GM23338 (cell line): Measurements from ENCODE around the gene TCEAL9. TPM values are rescaled to one million over a fixed set of nuclear protein-coding genes. Genes with fewer than 3 reads are reported as not detected.

Source experiments
- ATAC-seq: fragments of 200-7000 bp; cut with Tn5 transposase; 3 replicates; pipeline ENCODE4 v1.9.1; 2020
- DNase-seq: peaks from one replicate; pipeline ENCODE4 v3.0.0-alpha.2; 2015; ENCODE audit warnings: low spot score
- H2AFZ ChIP-seq: fragments of 200-600 bp; sonication (generic); 2 replicates; pipeline ENCODE4 v1.8.0; 2016; ENCODE audit warnings: antibody characterized with exemption, mild to moderate bottlenecking, moderate library complexity
- H3F3A ChIP-seq: fragments of 200-600 bp; sonication (generic); replicated peaks from 2 replicates; pipeline ENCODE4 v1.8.0; 2017; ENCODE audit warnings: antibody characterized with exemption, mixed run types, low read depth
- H3K27ac ChIP-seq: fragments of 200-600 bp; sonication (generic); 2 replicates; pipeline ENCODE4 v1.6.1; 2016; ENCODE audit warnings: low read depth
- H3K27me3 ChIP-seq: fragments of 200-600 bp; sonication (generic); 2 replicates; pipeline ENCODE4 v1.8.0; 2016; ENCODE audit warnings: mild to moderate bottlenecking, mixed run types, moderate library complexity; ENCODE audit not compliant: insufficient read depth
- H3K36me3 ChIP-seq: fragments of 200-600 bp; sonication (generic); 2 replicates; pipeline ENCODE4 v1.8.0; 2016; ENCODE audit warnings: mild to moderate bottlenecking; ENCODE audit not compliant: insufficient read depth
- H3K4me1 ChIP-seq: fragments of 200-600 bp; sonication (generic); 2 replicates; pipeline ENCODE4 v1.8.0; 2016; ENCODE audit warnings: mild to moderate bottlenecking, moderate library complexity; ENCODE audit not compliant: insufficient read depth
- H3K4me2 ChIP-seq: fragments of 200-600 bp; sonication (generic); 2 replicates; pipeline ENCODE4 v1.7.1; 2017; ENCODE audit warnings: mixed run types
- H3K4me3 ChIP-seq: fragments of 200-600 bp; sonication (generic); 2 replicates; pipeline ENCODE4 v1.6.1; 2016; ENCODE audit warnings: mixed run types
- H3K79me2 ChIP-seq: fragments of 200-600 bp; sonication (generic); replicated peaks from 2 replicates; pipeline ENCODE4 v1.8.0; 2017; ENCODE audit warnings: mild to moderate bottlenecking; ENCODE audit not compliant: insufficient read depth
- H3K9me2 ChIP-seq: fragments of 200-600 bp; sonication (generic); 2 replicates; pipeline ENCODE4 v1.8.0; 2017; ENCODE audit not compliant: insufficient read depth
- H4K20me1 ChIP-seq: fragments of 200-600 bp; sonication (generic); replicated peaks from 2 replicates; pipeline ENCODE4 v1.8.0; 2017; ENCODE audit warnings: mild to moderate bottlenecking; ENCODE audit not compliant: insufficient read depth
- H3K27ac Mint-ChIP-seq: 2 replicates; pipeline ENCODE4 v1.8.0; 2020; ENCODE audit warnings: inconsistent platforms, mild to moderate bottlenecking, moderate library complexity, mixed read lengths
- H3K27me3 Mint-ChIP-seq: 3 replicates; pipeline ENCODE4 v1.8.0; 2022; ENCODE audit warnings: low read depth, mild to moderate bottlenecking, moderate library complexity, mixed read lengths, inconsistent platforms; ENCODE audit not compliant: insufficient read depth, poor library complexity
- H3K36me3 Mint-ChIP-seq: 3 replicates; pipeline ENCODE4 v1.8.0; 2021; ENCODE audit warnings: low read depth, mild to moderate bottlenecking, inconsistent platforms, moderate library complexity, mixed read lengths
- H3K4me1 Mint-ChIP-seq: 3 replicates; pipeline ENCODE4 v1.8.0; 2020; ENCODE audit warnings: mild to moderate bottlenecking, inconsistent platforms, mixed read lengths
- H3K4me3 Mint-ChIP-seq: 3 replicates; pipeline ENCODE4 v1.8.0; 2021; ENCODE audit warnings: moderate library complexity, mild to moderate bottlenecking, inconsistent platforms, mixed read lengths
- H3K9me3 Mint-ChIP-seq: 3 replicates; pipeline ENCODE4 v1.8.0; 2020; ENCODE audit warnings: moderate library complexity, mild to moderate bottlenecking, inconsistent platforms, mixed read lengths
- CREB1 ChIP-seq: fragments of 250-450 bp; sonication (Bioruptor Pico); IDR thresholded peaks from 2 replicates; pipeline ENCODE4 v1.5.0; 2020; ENCODE audit warnings: low read depth, mild to moderate bottlenecking, moderate library complexity
- CTCF ChIP-seq, 2 experiments: fragments of 200-600 bp in 1 of 2; sonication (generic) in 1 of 2; conservative IDR thresholded peaks; 2 replicates each; pipeline versions ENCODE4 v1.5.1 to v1.6.1; 2016 to 2017; ENCODE audit warnings: antibody characterized with exemption in 2 of 2, low read depth in 2 of 2, mild to moderate bottlenecking in 2 of 2, moderate library complexity in 1 of 2
- ETS1 ChIP-seq: IDR thresholded peaks from 2 replicates; pipeline ENCODE4 v1.6.1; 2016; ENCODE audit warnings: antibody characterized with exemption
- EZH2 ChIP-seq: fragments of 200-600 bp; sonication (generic); IDR thresholded peaks from one replicate; pipeline ENCODE4 v1.8.0; 2017; ENCODE audit warnings: antibody characterized with exemption, mild to moderate bottlenecking, low read depth; ENCODE audit not compliant: unreplicated experiment
- EZH2phosphoT487 ChIP-seq: fragments of 200-600 bp; sonication (generic); IDR thresholded peaks from one replicate; pipeline ENCODE4 v1.8.1; 2018; ENCODE audit warnings: antibody characterized with exemption; ENCODE audit not compliant: unreplicated experiment
- JUNB ChIP-seq: IDR thresholded peaks from one replicate; pipeline ENCODE4 v1.6.1; 2016; ENCODE audit warnings: antibody characterized with exemption; ENCODE audit not compliant: unreplicated experiment
- NANOG ChIP-seq: IDR thresholded peaks from 2 replicates; pipeline ENCODE4 v1.6.1; 2016; ENCODE audit warnings: antibody characterized with exemption, borderline replicate concordance
- POLR2AphosphoS5 ChIP-seq: IDR thresholded peaks from 2 replicates; pipeline ENCODE4 v1.6.1; 2016; ENCODE audit warnings: antibody characterized with exemption, low read depth
- STAT1 ChIP-seq: IDR thresholded peaks from one replicate; pipeline ENCODE4 v1.6.1; 2016; ENCODE audit warnings: antibody characterized with exemption; ENCODE audit not compliant: unreplicated experiment
- ZNF114 ChIP-seq: fragments of 250-450 bp; sonication (Bioruptor Pico); IDR thresholded peaks from 2 replicates; pipeline ENCODE4 v1.5.0; 2020; ENCODE audit warnings: mild to moderate bottlenecking, moderate library complexity
- ZNF331 ChIP-seq: fragments of 250-450 bp; sonication (Bioruptor Pico); IDR thresholded peaks from 2 replicates; pipeline ENCODE4 v1.5.0; 2020; ENCODE audit warnings: low read depth, mild to moderate bottlenecking, moderate library complexity
- ZNF462 ChIP-seq: fragments of 250-450 bp; sonication (Bioruptor Pico); IDR thresholded peaks from 2 replicates; pipeline ENCODE4 v1.5.0; 2020; ENCODE audit warnings: mild to moderate bottlenecking, moderate library complexity
- polyA plus RNA-seq: library from polyadenylated mRNA; unstranded; fragments of >200 nt; fragmentation: Nextera tagmentation; extraction: Ambion mirVana; gene quantifications from 2 replicates; pipeline ENCODE4 v1.2.1, GENCODE V29; 2016
- total RNA-seq: library from RNA; depleted of rRNA; stranded (reverse); fragments of >200 nt; shearing (Covaris generic); gene quantifications from 2 replicates; pipeline ENCODE4 v1.2.3, GENCODE V29; 2014
- TF ChIP-seq, protein P1 (sequence below): IDR thresholded peaks from one replicate; pipeline ENCODE4 v1.6.1; 2018; ENCODE audit warnings: antibody characterized with exemption; ENCODE audit not compliant: unreplicated experiment

Gene TCEAL9
- total and polyA plus RNA-seq, 2 experiments from 2014 or later, result 37.1 to 184 TPM

DNA sequence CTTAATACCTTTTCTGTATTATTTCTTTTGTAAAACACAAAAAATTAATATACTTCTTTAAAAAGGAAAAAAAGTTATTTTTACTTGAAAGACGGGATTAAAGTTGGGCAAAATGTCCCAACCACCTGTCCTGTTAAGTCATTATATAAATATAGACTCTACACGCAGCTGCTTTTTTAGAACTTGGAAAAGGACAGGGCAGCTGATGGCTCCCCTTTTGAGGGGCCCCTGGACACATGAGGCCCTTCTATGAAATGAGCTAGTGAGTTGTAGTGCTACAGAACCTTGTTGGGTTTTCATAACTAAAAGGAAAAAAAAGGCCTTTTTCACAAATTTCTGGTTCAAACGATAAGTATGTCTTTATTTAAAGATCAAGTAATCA, 44.9 kb upstream of the TCEAL9 start:
- Mint-ChIP-seq H3K27ac (no peak overlapping the region), H3K27me3 (peaks cover 1% of the 10 kb centered on the region), H3K4me1 (peaks cover 3% of the 10 kb centered on the region), H3K4me3 (peak overlapping the region; percentile 84), H3K36me3 (peaks cover 17% of the 10 kb centered on the region), H3K9me3 (no peaks in the 10 kb centered on the region)
- ATAC-seq (no peak), DNase-seq (no peak)
- Histone ChIP-seq H3K27ac (peak overlapping the region; percentile 76), H3F3A (no peaks in the 10 kb centered on the region), H3K79me2 (no peaks in the 10 kb centered on the region), H3K36me3 (no peaks in the 10 kb centered on the region), H3K9me2 (no peaks in the 10 kb centered on the region), H3K4me1 (0 out of 2 replicates have a peak, but pooled peaks cover 3% of the 10 kb centered on the region), H3K4me3 (peak overlapping the region; percentile 73), H4K20me1 (no peaks in the 10 kb centered on the region), H3K4me2 (peak overlapping the region; percentile 72), H2AFZ (no peak overlapping the region; the same call in 1 of the 2 replicates), H3K27me3 (no peaks in the 10 kb centered on the region)
- no peak for TF ChIP-seq STAT1
- no peak for TF ChIP-seq ZNF114 (CRISPR knock-in tag)
- no peak for TF ChIP-seq EZH2phosphoT487
- no peak for TF ChIP-seq POLR2AphosphoS5
- TF ChIP-seq CREB1 (CRISPR knock-in tag), result no peak
- TF ChIP-seq NANOG, result no peak
- TF ChIP-seq JUNB, result no peak
- no peak for TF ChIP-seq ZNF462
- TF ChIP-seq, protein P1, sequence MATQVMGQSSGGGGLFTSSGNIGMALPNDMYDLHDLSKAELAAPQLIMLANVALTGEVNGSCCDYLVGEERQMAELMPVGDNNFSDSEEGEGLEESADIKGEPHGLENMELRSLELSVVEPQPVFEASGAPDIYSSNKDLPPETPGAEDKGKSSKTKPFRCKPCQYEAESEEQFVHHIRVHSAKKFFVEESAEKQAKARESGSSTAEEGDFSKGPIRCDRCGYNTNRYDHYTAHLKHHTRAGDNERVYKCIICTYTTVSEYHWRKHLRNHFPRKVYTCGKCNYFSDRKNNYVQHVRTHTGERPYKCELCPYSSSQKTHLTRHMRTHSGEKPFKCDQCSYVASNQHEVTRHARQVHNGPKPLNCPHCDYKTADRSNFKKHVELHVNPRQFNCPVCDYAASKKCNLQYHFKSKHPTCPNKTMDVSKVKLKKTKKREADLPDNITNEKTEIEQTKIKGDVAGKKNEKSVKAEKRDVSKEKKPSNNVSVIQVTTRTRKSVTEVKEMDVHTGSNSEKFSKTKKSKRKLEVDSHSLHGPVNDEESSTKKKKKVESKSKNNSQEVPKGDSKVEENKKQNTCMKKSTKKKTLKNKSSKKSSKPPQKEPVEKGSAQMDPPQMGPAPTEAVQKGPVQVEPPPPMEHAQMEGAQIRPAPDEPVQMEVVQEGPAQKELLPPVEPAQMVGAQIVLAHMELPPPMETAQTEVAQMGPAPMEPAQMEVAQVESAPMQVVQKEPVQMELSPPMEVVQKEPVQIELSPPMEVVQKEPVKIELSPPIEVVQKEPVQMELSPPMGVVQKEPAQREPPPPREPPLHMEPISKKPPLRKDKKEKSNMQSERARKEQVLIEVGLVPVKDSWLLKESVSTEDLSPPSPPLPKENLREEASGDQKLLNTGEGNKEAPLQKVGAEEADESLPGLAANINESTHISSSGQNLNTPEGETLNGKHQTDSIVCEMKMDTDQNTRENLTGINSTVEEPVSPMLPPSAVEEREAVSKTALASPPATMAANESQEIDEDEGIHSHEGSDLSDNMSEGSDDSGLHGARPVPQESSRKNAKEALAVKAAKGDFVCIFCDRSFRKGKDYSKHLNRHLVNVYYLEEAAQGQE, result no peak
- TF ChIP-seq EZH2, result no peak
- TF ChIP-seq CTCF (conservative IDR thresholded peaks at IDR 0.05; ENCODE audit: low read depth in 2 of 2), result no peak
- no peak for TF ChIP-seq ZNF331 (CRISPR knock-in tag)
- no peak for TF ChIP-seq ETS1
